Kidney (tissue), 14 donors: ENCODE results near the gene IREB2. TPM values are rescaled to one million over a fixed set of nuclear protein-coding genes. Genes with fewer than 3 reads are reported as not detected.

Source experiments
- DNase-seq, 5 donors: peaks; one replicate each; pipeline ENCODE4 v3.0.0-alpha.2; 2013 to 2020
- FAIRE-seq: peaks from 2 replicates; lab custom pipeline; 2012; peaks lifted over from hg19 to GRCh38; lab: Jason Lieb, UNC
- H3K27ac ChIP-seq, 2 donors: one replicate each; pipeline ENCODE4 v1.7.0; 2013; ENCODE audit warnings: low read depth in 2 of 2, low read length in 2 of 2, inconsistent platforms in 1 of 2
- H3K27me3 ChIP-seq: one replicate; pipeline ENCODE4 v1.7.1; 2013; ENCODE audit warnings: low read length, inconsistent platforms; ENCODE audit not compliant: control insufficient read depth, insufficient read depth
- H3K36me3 ChIP-seq, 3 donors: one replicate each; pipeline versions ENCODE4 v1.7.0 to v1.7.1; 2013; ENCODE audit warnings: low read length in 3 of 3, control low read depth in 1 of 3, inconsistent platforms in 1 of 3; ENCODE audit not compliant: insufficient read depth in 3 of 3, control insufficient read depth in 2 of 3
- H3K4me1 ChIP-seq, 3 donors: one replicate each; pipeline versions ENCODE4 v1.7.0 to v1.7.1; 2013; ENCODE audit warnings: low read length in 3 of 3, inconsistent platforms in 1 of 3, low read depth in 1 of 3; ENCODE audit not compliant: control insufficient read depth in 2 of 3, insufficient read depth in 2 of 3
- H3K4me3 ChIP-seq, 3 donors: one replicate each; pipeline versions ENCODE4 v1.7.0 to v1.8.1; 2013; ENCODE audit warnings: low read length in 3 of 3, control low read depth in 1 of 3, inconsistent platforms in 1 of 3
- H3K9ac ChIP-seq, 3 donors: one replicate each; pipeline versions ENCODE4 v1.7.0 to v1.7.1; 2013; ENCODE audit warnings: low read length in 3 of 3, control low read depth in 1 of 3, inconsistent platforms in 1 of 3
- H3K9me3 ChIP-seq, 3 donors: one replicate each; pipeline versions ENCODE4 v1.7.0 to v1.7.1; 2013; ENCODE audit warnings: low read length in 3 of 3, control low read depth in 1 of 3, inconsistent platforms in 1 of 3; ENCODE audit not compliant: control insufficient read depth in 2 of 3, insufficient read depth in 1 of 3
- intact Hi-C: fragments of 100-400 bp; cut with DNase I; formaldehyde crosslinking; loops from one replicate; pipeline ENCODE4 v1.11.1; 2022
- polyA plus RNA-seq: library from polyadenylated mRNA; stranded (reverse); fragments of 350-450 nt; fragmentation: Illumina TruSeq; extraction: RNeasy Lipid Tissue Mini Kit (QIAGEN cat#74804); gene quantifications from one replicate; pipeline ENCODE4 v1.2.3, GENCODE V29; 2014; ENCODE audit warnings: low read depth, low replicate concordance; ENCODE audit not compliant: insufficient read depth
- total RNA-seq: library from RNA; stranded (reverse); fragmentation: NEBNext Ultra II Directional; extraction: Animal tissue kit (Norgen Biotek cat#: 25700); gene quantifications from one replicate; pipeline ENCODE4 v1.2.1, GENCODE V29; 2021
- TF ChIP-seq, protein P1 (sequence below): IDR thresholded peaks from 3 replicates; pipeline ENCODE4 v1.5.1; 2012; ENCODE audit warnings: mild to moderate bottlenecking, moderate library complexity, borderline replicate concordance; ENCODE audit not compliant: insufficient read depth; ENCODE audit errors: extremely low read depth
- donor health status: control.
- donor health status: control.
- donor health status: control.
- donor health status: control.
- donor health status: control.
- donor health status: DM: yes; HTN: yes; CAD: no.
- donor health status: Normal renal cell carcinoma (clear cell type).

Gene IREB2
- total and polyA plus RNA-seq, 2 donors from 2014 or later = 8.3 to 48.7 TPM

DNA sequence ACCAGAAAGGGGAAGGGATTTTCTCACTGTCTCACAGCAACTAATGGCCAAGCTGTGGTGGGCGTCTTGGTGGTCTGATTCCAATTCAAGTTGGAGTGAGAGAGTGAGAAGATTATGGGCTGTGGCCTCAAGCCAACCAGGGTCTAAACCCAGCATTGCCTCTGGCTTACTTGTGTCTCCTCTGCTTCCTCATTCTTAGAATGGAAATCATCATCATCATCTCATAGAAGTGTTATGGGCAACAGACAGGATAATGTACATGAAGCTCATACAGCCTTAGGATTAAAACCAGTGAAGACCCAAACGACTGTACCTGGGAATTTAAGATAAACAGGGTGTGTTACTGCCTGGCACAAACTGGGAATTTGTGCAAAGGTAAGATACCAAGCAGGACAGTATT lies 29.1 kb upstream of the IREB2 start:
- no peak for DNase-seq
- H3K27ac ChIP-seq = no peak overlapping the region
- FAIRE-seq = no peak
- no peaks in the 10 kb centered on the region for H3K36me3 ChIP-seq
- no peaks in the 10 kb centered on the region for H3K4me1 ChIP-seq
- TF ChIP-seq, protein P1, sequence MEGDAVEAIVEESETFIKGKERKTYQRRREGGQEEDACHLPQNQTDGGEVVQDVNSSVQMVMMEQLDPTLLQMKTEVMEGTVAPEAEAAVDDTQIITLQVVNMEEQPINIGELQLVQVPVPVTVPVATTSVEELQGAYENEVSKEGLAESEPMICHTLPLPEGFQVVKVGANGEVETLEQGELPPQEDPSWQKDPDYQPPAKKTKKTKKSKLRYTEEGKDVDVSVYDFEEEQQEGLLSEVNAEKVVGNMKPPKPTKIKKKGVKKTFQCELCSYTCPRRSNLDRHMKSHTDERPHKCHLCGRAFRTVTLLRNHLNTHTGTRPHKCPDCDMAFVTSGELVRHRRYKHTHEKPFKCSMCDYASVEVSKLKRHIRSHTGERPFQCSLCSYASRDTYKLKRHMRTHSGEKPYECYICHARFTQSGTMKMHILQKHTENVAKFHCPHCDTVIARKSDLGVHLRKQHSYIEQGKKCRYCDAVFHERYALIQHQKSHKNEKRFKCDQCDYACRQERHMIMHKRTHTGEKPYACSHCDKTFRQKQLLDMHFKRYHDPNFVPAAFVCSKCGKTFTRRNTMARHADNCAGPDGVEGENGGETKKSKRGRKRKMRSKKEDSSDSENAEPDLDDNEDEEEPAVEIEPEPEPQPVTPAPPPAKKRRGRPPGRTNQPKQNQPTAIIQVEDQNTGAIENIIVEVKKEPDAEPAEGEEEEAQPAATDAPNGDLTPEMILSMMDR = no peak
- intact Hi-C loops = no loop called here
- no peaks in the 10 kb centered on the region for H3K27me3 ChIP-seq
- no peak overlapping the region for H3K9ac ChIP-seq
- H3K9me3 ChIP-seq = no peaks in the 10 kb centered on the region
- no peak overlapping the region for H3K4me3 ChIP-seq

DNA sequence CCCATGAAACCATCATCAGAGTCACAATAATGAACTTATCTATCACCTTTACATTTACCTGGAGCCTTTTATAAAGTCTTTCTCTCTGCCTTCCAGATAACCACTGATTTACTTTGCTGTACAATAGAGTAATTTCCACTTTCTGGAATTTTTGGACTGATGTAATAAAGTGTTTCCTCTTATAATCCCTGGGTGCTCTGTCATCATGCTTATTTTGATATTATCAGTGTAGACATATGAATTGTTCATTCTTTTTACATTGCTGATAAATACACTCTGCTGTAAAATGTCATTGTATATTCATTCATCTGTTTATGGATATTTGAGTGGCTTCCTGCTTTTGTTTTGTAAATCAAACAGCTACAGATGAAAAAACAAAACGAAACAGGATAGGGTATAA lies 27.0 kb upstream of the IREB2 start:
- Histone ChIP-seq H3K9me3 (no peaks in the 10 kb centered on the region), H3K4me3 (no peak overlapping the region), H3K4me1 (no peaks in the 10 kb centered on the region), H3K36me3 (no peaks in the 10 kb centered on the region), H3K9ac (no peak overlapping the region), H3K27ac (no peak overlapping the region), H3K27me3 (no peaks in the 10 kb centered on the region)
- DNase-seq (no peak), FAIRE-seq (no peak)
- intact Hi-C loops = loop anchor here (10.0 kb wide), 1 partner anchor 446 kb away; no protein-coding TSS in a partner anchor
- TF ChIP-seq, protein P1 = no peak

- intact Hi-C loops = loop anchor here (5.0 to 10.0 kb wide), 2 partner anchors 107 to 450 kb away; no protein-coding TSS in a partner anchor
- Histone ChIP-seq H3K27me3 (no peaks in the 10 kb centered on the region), H3K27ac (no peak overlapping the region), H3K4me1 (no peaks in the 10 kb centered on the region), H3K9ac (no peak overlapping the region), H3K36me3 (no peaks in the 10 kb centered on the region), H3K4me3 (no peak overlapping the region), H3K9me3 (no peaks in the 10 kb centered on the region)
- FAIRE-seq (no peak), DNase-seq (no peak)
- TF ChIP-seq, protein P1 = no peak
Observed at GRCh38 chr15:78414621-78415250, 23.3 kb upstream of the IREB2 start.
